PFSK-1 (cell line): ENCODE results near the gene IFT122.

ENCODE experiments used
- POLR2AphosphoS5 ChIP-seq: IDR thresholded peaks from 2 replicates; pipeline ENCODE4 v1.6.1; 2012; ENCODE audit warnings: low read depth, mild to moderate bottlenecking, control low read depth, low read length, moderate library complexity
- TAF1 ChIP-seq: IDR thresholded peaks from 2 replicates; pipeline ENCODE4 v1.6.1; 2012; ENCODE audit warnings: low read length, control low read depth, borderline replicate concordance; ENCODE audit not compliant: insufficient read depth

DNA sequence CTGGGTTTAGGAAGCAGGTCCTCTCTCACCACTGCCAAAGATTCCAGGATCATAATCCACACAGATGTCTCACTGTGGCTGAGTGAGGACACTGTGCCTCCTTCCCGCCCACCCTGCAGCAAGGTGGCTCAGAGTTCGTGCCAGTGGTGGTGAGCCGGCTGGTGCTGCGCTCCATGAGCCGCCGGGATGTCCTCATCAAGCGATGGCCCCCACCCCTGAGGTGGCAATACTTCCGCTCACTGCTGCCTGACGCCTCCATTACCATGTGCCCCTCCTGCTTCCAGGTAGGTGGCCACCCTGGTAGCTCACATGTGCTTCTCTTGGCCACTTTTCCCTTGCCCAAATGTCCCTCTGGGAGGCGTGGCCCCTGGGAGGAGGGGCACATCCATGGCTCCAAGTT is 79.4 kb downstream of the IFT122 start:
- TF ChIP-seq POLR2AphosphoS5 (no peak), TAF1 (no peak)
